GM18498 (cell line): ENCODE measurements around the gene AMPH.

Experiments used
- ATAC-seq: cut with Tn5 transposase; IDR thresholded peaks from one replicate; pipeline ENCODE4 v1.9.1; 2021; ENCODE audit warnings: mild to moderate bottlenecking, moderate library complexity; ENCODE audit not compliant: unreplicated experiment

AMPH gene

GRCh38 chr7:38548605-38549004 lies 82.6 kb downstream of the AMPH start:
- no peak for ATAC-seq

GRCh38 chr7:38546763-38547162 lies 84.4 kb downstream of the AMPH start:
- ATAC-seq = no peak

GRCh38 chr7:38545977-38546376 lies 85.2 kb downstream of the AMPH start:
- ATAC-seq = no peak

GRCh38 chr7:38542156-38542555 lies 89.0 kb downstream of the AMPH start:
- ATAC-seq = no peak

GRCh38 chr7:38541440-38541839 lies 89.7 kb downstream of the AMPH start:
- ATAC-seq = no peak

GRCh38 chr7:38539477-38540081 lies 91.6 kb downstream of the AMPH start:
- no peak for ATAC-seq

GRCh38 chr7:38535073-38535472 lies 96.1 kb downstream of the AMPH start:
- no peak for ATAC-seq

- no peak for ATAC-seq
These were observed 105.3 kb downstream of the AMPH start for GRCh38 chr7:38525857-38526256.

- no peak for ATAC-seq
These were observed 106.4 kb downstream of the AMPH start for GRCh38 chr7:38524786-38525185.

- no peak for ATAC-seq
These were observed 110.4 kb downstream of the AMPH start for GRCh38 chr7:38520741-38521140.

GRCh38 chr7:38518541-38518940 lies 112.6 kb downstream of the AMPH start:
- no peak for ATAC-seq

GRCh38 chr7:38512704-38513103 lies 118.5 kb downstream of the AMPH start:
- no peak for ATAC-seq

- ATAC-seq = no peak
These were observed 118.9 kb downstream of the AMPH start for GRCh38 chr7:38512291-38512690.

GRCh38 chr7:38507384-38507783 lies 123.8 kb downstream of the AMPH start:
- no peak for ATAC-seq

GRCh38 chr7:38506756-38507155 lies 124.4 kb downstream of the AMPH start:
- no peak for ATAC-seq

- no peak for ATAC-seq
These were observed 125.2 kb downstream of the AMPH start for GRCh38 chr7:38506004-38506403.

GRCh38 chr7:38504684-38505083 lies 126.5 kb downstream of the AMPH start:
- no peak for ATAC-seq

GRCh38 chr7:38502848-38503247 lies 128.3 kb downstream of the AMPH start:
- no peak for ATAC-seq

- ATAC-seq = no peak
These were observed 128.9 kb downstream of the AMPH start for GRCh38 chr7:38502289-38502688.

- ATAC-seq = no peak
These were observed 139.2 kb downstream of the AMPH start for GRCh38 chr7:38492010-38492409.

GRCh38 chr7:38482521-38482920 lies 148.7 kb downstream of the AMPH start:
- ATAC-seq = no peak

- no peak for ATAC-seq
These were observed 149.8 kb downstream of the AMPH start for GRCh38 chr7:38481401-38481800.

GRCh38 chr7:38478404-38478803 lies 152.8 kb downstream of the AMPH start:
- ATAC-seq = no peak
